HG03135 (cell line): ENCODE measurements around the gene NINJ1.
"Not testable (repeated sequence)": the region's sequence is repeated elsewhere in the genome, so short reads cannot be mapped to it uniquely, and the experiment has no call there.

Source experiments
- ATAC-seq: cut with Tn5 transposase; IDR thresholded peaks from one replicate; pipeline ENCODE4 v1.9.1; 2021; ENCODE audit warnings: mild to moderate bottlenecking, moderate library complexity; ENCODE audit not compliant: unreplicated experiment

NINJ1 gene

DNA sequence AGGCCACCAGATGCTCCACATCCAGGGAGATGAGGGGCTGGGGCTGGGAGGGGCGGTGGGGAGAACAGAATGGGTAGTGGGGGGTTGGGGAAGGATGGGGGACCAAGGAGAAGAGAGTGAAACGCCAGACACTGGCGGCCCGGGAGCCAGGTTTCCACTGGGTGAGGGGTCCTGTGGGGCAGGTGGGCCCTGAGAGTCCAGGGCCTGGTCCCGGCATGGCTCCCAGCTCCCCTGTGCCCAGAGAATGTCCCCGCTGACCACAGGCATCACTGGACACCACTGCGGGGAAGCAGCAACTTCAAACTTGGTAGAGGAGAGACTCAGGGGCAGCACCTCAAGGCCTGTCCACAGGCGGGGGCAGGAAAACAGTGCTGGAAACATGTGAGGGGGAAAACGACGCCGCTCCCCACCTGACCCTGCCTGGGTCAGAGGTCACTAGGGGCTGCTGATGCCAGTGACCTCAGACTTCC is 13.2 kb downstream of the NINJ1 start:
- no peak for ATAC-seq

- ATAC-seq: peak; percentile 95
Observed at GRCh38 chr9:93119953-93120845, 13.9 kb downstream of the NINJ1 start.

DNA sequence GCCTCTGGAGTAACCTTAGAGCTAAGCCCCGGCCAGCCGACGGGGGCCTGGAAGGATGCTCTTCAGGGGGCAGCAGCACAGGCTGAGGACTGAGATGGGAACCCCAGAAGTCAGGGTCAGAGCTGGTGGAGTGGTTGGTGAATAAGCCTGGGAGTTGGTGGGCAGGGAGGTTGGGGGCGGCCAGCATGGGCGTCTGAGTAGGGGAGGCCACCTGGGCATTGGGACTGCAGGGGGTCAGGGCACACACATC is 14.4 kb downstream of the NINJ1 start:
- no peak for ATAC-seq

GRCh38 chr9:93118863-93119702 is 15.0 kb downstream of the NINJ1 start:
- no peak for ATAC-seq

DNA sequence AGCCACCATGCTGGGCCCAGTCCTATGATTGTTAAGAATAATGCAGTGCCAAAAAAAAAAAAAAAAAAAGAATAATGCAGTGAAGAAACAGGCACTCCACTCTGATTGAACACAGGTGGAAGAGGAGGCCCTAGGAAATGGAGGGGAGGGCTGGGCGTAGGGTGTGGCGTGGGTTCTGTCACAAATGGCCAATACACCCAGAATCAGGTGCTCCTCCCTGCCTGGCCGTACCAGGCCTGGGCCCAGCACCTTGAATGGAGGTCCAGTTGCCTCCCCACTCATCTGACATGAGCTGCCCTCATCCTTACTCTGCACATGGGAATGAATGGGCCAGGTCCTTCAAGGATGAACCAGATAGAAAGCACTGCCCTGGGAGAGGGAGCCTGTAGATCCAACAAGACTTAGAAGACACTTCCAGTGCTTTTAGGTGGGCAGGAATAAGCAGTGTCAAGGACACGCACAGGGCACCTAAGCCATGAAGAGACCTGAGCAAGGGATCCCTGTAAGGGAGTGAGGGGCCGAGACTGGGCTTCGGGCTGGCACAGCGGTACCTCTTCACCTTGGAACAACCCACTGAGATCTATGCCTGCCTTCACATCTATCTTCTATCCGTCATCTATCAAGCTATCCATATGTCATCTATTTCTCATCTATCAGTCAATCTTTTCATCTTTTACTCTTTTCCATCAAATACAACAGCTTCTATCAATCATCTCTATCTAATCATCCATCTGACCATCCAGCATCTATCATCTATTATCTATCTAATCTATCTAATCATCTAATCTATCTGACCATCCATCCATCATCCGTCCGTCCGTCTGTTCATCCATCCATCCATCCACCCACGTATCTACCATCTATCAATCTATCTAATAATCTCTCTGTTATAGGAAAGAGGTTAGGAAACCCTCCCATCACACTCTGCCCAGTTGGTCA is 15.9 kb downstream of the NINJ1 start:
- ATAC-seq: no peak

- not testable (repeated sequence) for ATAC-seq
Observed at GRCh38 chr9:93117521-93117920, 16.5 kb downstream of the NINJ1 start.

DNA sequence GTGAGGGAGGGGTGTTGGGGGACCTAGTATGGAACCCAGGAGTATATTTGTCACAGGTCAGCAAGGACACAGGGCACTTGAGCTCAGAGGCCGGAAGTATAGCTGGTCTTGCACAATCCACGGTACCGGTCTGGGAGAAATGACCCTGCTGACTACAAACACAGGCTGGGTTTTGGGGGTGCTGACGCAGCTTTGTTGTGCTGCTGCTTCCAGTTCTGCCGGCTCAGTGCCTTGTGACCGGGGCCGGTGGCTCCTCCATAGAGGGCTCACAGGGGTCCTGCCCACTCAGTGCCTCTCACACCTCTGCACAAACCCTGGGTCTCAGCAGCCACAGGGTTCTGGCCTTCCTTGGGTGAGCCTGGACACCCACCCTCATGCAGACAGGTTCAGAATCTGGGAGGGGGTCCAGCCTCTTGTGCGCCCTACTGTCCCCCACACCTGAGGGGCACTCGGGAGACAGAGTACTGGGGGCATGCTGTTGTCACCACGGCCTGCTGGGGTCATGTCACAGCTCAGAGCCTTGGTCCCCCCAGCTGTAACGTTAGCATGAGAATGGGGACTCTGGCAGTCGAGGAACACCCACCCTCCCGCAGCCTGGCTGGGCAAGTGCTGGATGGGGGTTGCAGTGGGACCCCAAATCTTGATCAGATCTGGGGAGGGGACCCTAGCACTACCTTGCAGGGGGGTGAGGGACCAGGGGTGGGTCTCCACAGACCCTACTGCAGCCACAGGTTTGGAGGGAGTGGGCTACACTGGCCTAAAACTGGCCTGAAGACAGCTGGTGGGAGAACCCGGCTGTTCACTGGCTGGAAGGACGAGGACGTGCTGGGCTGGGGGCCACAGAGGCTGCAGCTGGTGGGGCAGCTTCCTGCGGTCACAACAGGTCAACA is 17.7 kb downstream of the NINJ1 start:
- ATAC-seq: no peak

DNA sequence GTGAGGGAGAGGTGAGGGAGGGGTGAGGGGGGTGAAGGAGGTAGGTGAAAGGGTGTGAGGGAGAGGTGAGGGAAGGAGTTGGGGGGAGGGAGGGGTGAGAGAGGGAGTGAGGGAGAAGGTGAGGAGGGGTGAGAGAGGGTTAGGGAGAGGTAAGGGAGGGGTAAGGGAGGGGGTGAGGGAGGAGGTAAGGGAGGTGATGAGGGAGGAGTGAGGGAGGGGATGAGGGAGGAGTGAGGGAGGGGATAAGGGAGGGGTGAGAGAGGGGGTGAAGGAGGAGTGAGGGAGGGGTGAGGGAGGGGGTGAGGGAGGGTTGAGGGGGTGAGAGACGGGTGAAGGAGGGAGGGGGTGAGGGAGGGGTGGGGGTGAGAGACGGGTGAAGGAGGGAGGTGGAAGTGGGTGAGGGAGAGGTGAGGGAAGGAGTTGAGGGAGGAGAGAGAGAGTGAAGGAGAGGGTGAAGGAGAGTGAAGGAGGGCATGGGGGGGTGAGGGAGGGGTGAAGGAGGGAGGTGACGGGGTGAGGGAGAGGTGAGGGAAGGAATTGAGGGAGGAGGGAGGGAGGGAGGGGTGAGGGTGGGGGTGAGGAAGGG is 18.5 kb downstream of the NINJ1 start:
- ATAC-seq: no peak

DNA sequence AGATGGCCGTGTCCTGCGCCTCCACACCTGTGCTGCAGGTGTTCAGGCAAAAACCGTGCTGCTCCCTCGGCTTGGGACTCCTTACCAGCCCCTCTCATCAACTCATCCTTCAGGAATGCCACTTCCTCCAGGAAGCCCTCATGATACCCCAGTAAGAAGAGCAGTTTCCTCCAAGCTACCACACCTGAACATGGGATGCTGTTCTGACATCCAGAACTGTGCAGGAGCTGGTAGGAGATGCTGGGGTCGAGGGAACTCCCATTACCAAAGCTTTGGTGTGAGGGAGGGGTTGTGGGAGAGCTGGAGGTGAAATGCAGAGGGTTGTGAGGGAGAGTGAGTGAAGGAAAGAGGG is 19.1 kb downstream of the NINJ1 start:
- no peak for ATAC-seq

DNA sequence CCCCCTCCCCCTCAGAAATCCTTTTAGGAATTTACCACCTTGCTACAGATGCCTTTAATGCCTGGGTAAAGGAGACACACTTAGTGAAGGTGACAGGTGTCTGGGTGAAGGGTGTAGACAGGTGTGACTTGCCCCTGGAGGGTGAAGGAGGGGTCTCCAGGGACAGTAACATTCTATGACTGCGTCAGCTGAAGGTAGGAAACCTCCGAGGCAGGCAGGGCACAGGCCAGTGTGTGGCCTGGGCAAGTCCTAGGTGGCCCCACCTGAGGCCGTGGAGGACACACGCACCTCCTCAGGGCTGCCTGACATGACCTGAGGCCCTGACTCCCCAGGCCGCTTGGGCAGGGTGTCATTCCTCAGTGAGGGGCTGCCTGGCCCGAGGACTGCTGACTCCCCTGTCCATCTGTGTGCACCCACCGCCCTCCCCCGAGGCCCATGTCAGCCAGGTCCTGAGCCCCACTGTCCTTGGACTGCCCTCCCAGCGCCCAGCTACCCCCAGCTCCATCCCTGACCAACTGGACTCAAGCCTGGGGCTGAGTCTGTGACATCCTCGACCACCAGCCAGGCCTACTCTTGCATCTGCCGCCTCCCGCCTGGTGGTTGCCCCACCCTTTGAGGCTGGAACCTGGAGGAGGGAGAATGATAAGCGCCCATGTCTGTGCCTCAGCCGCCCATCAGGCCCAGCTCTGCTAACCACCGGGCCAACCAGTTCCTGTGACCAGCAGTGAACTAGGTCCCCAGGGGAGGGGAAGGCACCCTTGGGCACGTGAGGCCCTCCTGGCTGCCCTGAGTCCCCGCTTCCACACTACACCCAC is 19.7 kb downstream of the NINJ1 start:
- no peak for ATAC-seq

GRCh38 chr9:93112864-93113389 is 21.1 kb downstream of the NINJ1 start:
- no peak for ATAC-seq

DNA sequence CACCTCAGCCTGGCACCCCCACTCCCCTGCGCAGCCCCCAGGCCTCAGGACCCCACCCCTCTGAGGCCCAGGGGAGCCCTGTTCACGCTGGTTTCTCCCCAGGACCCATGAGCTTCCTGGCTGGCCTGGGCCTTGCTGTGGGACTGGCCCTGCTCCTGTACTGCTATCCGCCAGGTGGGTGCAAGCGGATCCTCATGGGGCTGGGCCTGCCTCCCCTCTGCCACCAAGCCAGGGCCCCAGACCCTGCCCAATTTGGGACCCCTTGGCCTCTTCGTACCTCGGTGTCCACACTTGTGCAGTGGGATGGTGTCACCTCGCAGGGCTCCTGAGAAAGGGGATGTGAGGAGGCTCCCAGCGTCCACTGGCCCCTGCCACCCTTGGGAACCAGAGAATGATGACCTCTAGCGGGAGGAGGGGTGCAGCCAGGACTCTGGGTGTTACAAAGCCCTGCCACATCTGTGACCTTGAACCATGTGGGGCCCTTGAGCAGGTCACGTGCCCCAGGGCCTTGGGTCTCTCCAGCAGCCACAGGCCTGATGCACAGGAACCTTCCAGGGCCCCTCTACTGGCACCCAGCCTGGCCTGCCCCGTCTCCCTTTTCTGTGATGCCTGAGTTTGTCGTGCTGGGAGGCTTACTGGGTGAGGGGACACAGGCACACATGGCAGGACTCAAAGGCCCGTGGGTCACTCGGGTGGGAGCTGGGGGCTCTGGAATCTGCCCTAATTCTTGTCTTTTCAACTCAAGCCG is 21.8 kb downstream of the NINJ1 start:
- no peak for ATAC-seq

DNA sequence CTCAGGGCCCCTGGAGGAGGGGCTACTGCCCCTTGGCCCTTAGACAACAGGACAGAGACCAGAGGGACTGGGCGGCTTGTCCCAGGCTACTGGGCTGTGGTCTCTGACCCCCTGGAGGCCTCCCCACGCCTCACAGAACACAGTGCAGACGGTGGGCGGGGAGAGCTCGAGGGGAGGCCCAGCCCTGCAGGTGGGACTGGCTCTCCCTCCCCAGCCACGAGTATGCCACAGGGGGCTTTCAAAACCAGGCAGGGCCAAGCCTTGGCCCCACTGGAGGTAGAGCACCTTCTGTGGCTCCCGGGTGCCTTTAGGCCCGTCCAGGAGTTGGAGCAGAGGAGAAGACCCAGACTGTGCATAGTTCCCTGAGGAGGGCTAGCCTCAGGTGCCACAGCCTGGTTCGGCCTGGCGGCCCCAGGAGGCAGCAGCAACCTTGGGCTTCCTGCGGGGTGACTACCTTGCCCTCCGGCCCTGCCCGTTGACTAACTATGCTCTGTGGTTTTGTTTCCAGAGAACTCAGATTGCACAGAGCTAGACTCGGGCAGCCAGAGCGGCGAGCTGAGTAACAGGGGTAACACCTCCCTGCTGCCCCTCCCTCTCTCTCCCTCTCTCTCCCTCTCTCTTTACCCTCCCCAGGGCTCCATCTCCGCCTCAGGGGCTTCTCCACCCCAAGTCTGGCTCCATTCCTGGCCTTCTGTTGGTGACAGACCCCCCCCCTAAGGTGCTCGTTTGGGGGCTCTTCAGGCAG is 22.5 kb downstream of the NINJ1 start:
- no peak for ATAC-seq

DNA sequence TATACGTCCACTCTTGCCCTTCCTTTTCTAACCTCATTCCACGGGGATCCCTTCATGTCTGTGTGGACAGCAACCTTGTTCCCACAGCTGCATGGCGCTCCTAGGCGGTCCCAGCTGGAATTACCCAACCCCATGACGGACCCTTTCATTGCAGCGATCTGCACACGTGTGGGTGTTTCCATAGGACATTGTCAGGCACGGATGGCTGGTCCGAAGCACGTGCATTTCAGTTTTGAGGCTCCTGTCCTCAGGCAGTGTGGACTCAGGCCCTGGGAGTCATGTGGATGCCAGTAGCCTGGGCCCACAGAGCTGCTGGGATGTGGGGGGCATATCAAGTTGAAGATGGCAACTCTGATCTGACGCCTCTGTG is 23.1 kb downstream of the NINJ1 start:
- no peak for ATAC-seq

DNA sequence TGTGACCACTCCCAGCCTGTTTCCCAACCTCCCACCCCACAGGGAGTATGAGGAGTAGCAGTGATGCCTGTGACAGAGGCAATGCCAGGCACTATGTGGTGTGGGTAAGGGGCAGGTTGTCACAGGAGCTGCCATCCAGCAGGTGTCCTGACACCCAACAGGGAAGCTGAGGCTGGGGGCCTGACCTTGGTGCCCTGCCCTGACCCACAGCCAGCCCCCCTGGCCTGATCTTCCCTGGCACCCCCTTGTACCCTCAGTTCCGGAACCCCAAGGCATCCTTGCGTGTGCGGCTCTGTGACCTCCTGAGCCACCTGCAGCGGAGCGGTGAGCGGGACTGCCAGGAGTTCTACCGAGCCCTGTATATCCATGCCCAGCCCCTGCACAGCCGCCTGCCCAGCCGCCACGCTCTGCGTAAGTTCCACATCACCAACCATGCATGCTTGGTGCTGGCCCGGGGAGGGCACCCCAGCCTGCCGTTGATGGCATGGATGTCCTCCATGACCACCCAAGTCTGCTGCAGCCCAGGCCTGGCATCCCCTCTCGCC is 23.7 kb downstream of the NINJ1 start:
- ATAC-seq: no peak

DNA sequence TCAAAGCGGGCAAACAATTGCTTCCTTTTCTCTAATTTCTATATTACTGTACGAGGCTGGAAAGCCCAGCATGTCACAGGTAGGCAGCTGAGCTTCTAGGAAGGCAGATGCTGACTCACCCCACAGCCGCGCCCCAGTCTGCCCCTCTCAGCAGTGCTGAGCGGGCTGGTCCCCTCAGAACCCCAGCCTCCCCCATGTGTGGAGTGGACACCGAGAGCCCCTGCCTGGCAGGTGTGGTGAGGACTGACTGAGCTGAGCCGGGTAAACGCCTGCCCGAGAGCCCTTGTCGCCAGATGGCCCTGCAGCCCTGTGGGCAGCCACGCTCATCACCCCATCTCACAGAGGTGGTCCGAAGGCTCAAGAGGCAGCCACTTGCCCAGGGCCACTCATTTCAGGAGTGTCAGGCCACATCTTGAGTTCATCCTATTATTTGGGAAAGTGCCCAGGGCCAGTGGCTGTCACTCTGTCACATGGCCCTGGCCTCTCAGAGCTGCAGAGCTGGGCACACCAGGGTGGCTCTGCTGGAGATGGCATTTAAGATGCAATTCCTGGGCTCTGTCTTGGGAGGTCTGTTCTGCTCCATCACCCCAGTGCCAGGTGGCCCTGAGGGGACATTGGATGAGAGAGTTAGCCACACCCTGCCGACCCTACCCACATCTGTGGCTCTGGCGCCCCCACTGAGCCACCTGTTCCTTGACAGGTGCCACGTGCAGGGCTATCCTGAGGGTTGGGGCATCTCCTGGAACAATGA is 25.6 kb downstream of the NINJ1 start:
- no peak for ATAC-seq

DNA sequence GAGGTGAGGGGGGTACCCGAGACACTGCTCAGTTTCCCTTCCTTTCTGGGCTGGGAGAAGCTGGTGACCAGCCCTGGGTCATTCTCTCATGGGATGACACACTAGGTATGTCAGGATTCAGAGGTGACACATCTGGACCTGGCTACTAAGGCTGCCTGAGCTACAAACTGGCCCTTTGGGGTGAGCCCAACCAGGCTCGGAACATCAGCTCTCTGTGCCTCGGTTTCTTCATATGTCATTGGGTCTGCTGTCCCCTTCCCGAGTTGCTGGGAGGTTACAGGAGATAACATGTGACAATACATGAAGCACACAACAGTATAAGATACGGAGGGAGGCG is 26.3 kb downstream of the NINJ1 start:
- no peak for ATAC-seq
